ENCODE data around the gene TMCO4. TPM values are rescaled to one million over a fixed set of nuclear protein-coding genes. Genes with fewer than 3 reads are reported as not detected.

The TMCO4 gene
- polyA plus RNA-seq, 1 donor from 2014 or later: 21.7 TPM

- Mint-ChIP-seq H3K4me3 (no peak overlapping the region), H3K4me1 (peaks cover 1 to 5% (median 2%) of the 10 kb centered on the region in 3 donors), H3K27ac (no peak overlapping the region), H3K9me3 (peaks cover 0 to 1% (median 0%) of the 10 kb centered on the region in 3 donors), H3K36me3 (peaks cover 19% of the 10 kb centered on the region), H3K27me3 (no peaks in the 10 kb centered on the region)
These were observed 43.2 kb downstream of the TMCO4 start for GRCh38 chr1:19756480-19756879.

- peaks cover 1 to 3% (median 3%) of the 10 kb centered on the region in 3 donors for H3K9me3 Mint-ChIP-seq
- H3K4me1 Mint-ChIP-seq: peaks cover 1 to 4% (median 2%) of the 10 kb centered on the region in 3 donors
These were observed 45.2 kb downstream of the TMCO4 start for GRCh38 chr1:19754482-19754881.

GRCh38 chr1:19752083-19752696 is 47.5 kb downstream of the TMCO4 start:
- peaks cover 28% of the 10 kb centered on the region for H3K36me3 Mint-ChIP-seq
- no peak overlapping the region for H3K27ac Mint-ChIP-seq
- no peak overlapping the region for H3K4me3 Mint-ChIP-seq
- H3K9me3 Mint-ChIP-seq: peaks cover 0 to 3% (median 3%) of the 10 kb centered on the region in 3 donors
- H3K4me1 Mint-ChIP-seq: no peaks in the 10 kb centered on the region
- no peaks in the 10 kb centered on the region for H3K27me3 Mint-ChIP-seq

More at GRCh38 chr1:19754482-19754881, 45.2 kb downstream of the TMCO4 start:
- no peak overlapping the region for H3K4me3 Mint-ChIP-seq
- H3K36me3 Mint-ChIP-seq: peaks cover 29% of the 10 kb centered on the region
- no peak overlapping the region for H3K27ac Mint-ChIP-seq
- H3K27me3 Mint-ChIP-seq: no peaks in the 10 kb centered on the region

- peaks cover 0 to 3% (median 3%) of the 10 kb centered on the region in 3 donors for H3K9me3 Mint-ChIP-seq
- no peak overlapping the region for H3K27ac Mint-ChIP-seq
- peaks cover 28% of the 10 kb centered on the region for H3K36me3 Mint-ChIP-seq
- H3K4me1 Mint-ChIP-seq: no peaks in the 10 kb centered on the region
- no peak overlapping the region for H3K4me3 Mint-ChIP-seq
- no peaks in the 10 kb centered on the region for H3K27me3 Mint-ChIP-seq
These were observed 48.8 kb downstream of the TMCO4 start for GRCh38 chr1:19750882-19751276.

GRCh38 chr1:19750101-19750881 is 49.4 kb downstream of the TMCO4 start:
- H3K27ac Mint-ChIP-seq: peak overlapping the region in 1 of 3 donors; percentile 27
- no peak overlapping the region for H3K4me3 Mint-ChIP-seq
- H3K9me3 Mint-ChIP-seq: peaks cover 0 to 3% (median 3%) of the 10 kb centered on the region in 3 donors
- no peaks in the 10 kb centered on the region for H3K4me1 Mint-ChIP-seq
- peaks cover 26% of the 10 kb centered on the region for H3K36me3 Mint-ChIP-seq
- no peaks in the 10 kb centered on the region for H3K27me3 Mint-ChIP-seq

GRCh38 chr1:19749685-19750084 is 50.0 kb downstream of the TMCO4 start:
- Mint-ChIP-seq H3K4me3 (no peak overlapping the region), H3K36me3 (peaks cover 22% of the 10 kb centered on the region), H3K4me1 (no peaks in the 10 kb centered on the region), H3K9me3 (peaks cover 0 to 3% (median 3%) of the 10 kb centered on the region in 3 donors), H3K27ac (no peak overlapping the region), H3K27me3 (no peaks in the 10 kb centered on the region)

GRCh38 chr1:19747761-19748160 is 52.0 kb downstream of the TMCO4 start:
- Mint-ChIP-seq H3K27ac (peak overlapping the region in 1 of 3 donors; percentile 47), H3K27me3 (no peaks in the 10 kb centered on the region), H3K4me3 (no peak overlapping the region), H3K4me1 (no peaks in the 10 kb centered on the region), H3K9me3 (peaks cover 0 to 3% (median 3%) of the 10 kb centered on the region in 3 donors), H3K36me3 (peaks cover 31% of the 10 kb centered on the region)

GRCh38 chr1:19744886-19745285 is 54.8 kb downstream of the TMCO4 start:
- Mint-ChIP-seq H3K27ac (no peak overlapping the region), H3K27me3 (no peaks in the 10 kb centered on the region), H3K9me3 (no peaks in the 10 kb centered on the region), H3K4me3 (no peak overlapping the region), H3K4me1 (no peaks in the 10 kb centered on the region), H3K36me3 (peaks cover 15% of the 10 kb centered on the region)

GRCh38 chr1:19744335-19744743 is 55.4 kb downstream of the TMCO4 start:
- H3K27me3 Mint-ChIP-seq: no peaks in the 10 kb centered on the region
- H3K36me3 Mint-ChIP-seq: peaks cover 13% of the 10 kb centered on the region
- no peaks in the 10 kb centered on the region for H3K4me1 Mint-ChIP-seq
- no peak overlapping the region for H3K27ac Mint-ChIP-seq
- H3K9me3 Mint-ChIP-seq: peaks cover 0 to 1% (median 0%) of the 10 kb centered on the region in 3 donors
- no peak overlapping the region for H3K4me3 Mint-ChIP-seq

- Mint-ChIP-seq H3K4me3 (no peak overlapping the region), H3K9me3 (peaks cover 0 to 1% (median under 1%) of the 10 kb centered on the region in 3 donors), H3K36me3 (peaks cover 15% of the 10 kb centered on the region), H3K27ac (no peak overlapping the region), H3K27me3 (no peaks in the 10 kb centered on the region), H3K4me1 (no peaks in the 10 kb centered on the region)
These were observed 55.9 kb downstream of the TMCO4 start for GRCh38 chr1:19743793-19744192.

GRCh38 chr1:19743180-19743579 is 56.5 kb downstream of the TMCO4 start:
- H3K27me3 Mint-ChIP-seq: no peaks in the 10 kb centered on the region
- no peak overlapping the region for H3K4me3 Mint-ChIP-seq
- no peak overlapping the region for H3K27ac Mint-ChIP-seq
- no peaks in the 10 kb centered on the region for H3K4me1 Mint-ChIP-seq
- peaks cover 17% of the 10 kb centered on the region for H3K36me3 Mint-ChIP-seq
- peaks cover 0 to 2% (median 1%) of the 10 kb centered on the region in 3 donors for H3K9me3 Mint-ChIP-seq

GRCh38 chr1:19739628-19740027 is 60.1 kb downstream of the TMCO4 start:
- Mint-ChIP-seq H3K9me3 (peaks cover 0 to 2% (median 1%) of the 10 kb centered on the region in 3 donors), H3K4me1 (peaks cover 0 to 3% (median 0%) of the 10 kb centered on the region in 3 donors), H3K27me3 (no peaks in the 10 kb centered on the region), H3K4me3 (no peak overlapping the region), H3K36me3 (peaks cover 24% of the 10 kb centered on the region), H3K27ac (no peak overlapping the region)

- Mint-ChIP-seq H3K4me1 (peaks cover 0 to 3% (median 0%) of the 10 kb centered on the region in 3 donors), H3K27ac (no peak overlapping the region), H3K27me3 (no peaks in the 10 kb centered on the region), H3K36me3 (peaks cover 19% of the 10 kb centered on the region), H3K9me3 (peaks cover 0 to 2% (median 1%) of the 10 kb centered on the region in 3 donors), H3K4me3 (no peak overlapping the region)
These were observed 61.0 kb downstream of the TMCO4 start for GRCh38 chr1:19738669-19739068.

GRCh38 chr1:19738076-19738475 is 61.6 kb downstream of the TMCO4 start:
- Mint-ChIP-seq H3K4me3 (no peak overlapping the region), H3K27me3 (no peaks in the 10 kb centered on the region), H3K9me3 (peaks cover 0 to 2% (median 1%) of the 10 kb centered on the region in 3 donors), H3K4me1 (peaks cover 0 to 3% (median 0%) of the 10 kb centered on the region in 3 donors), H3K27ac (no peak overlapping the region), H3K36me3 (peaks cover 24% of the 10 kb centered on the region)

- Mint-ChIP-seq H3K9me3 (peaks cover 0 to 2% (median 1%) of the 10 kb centered on the region in 3 donors), H3K27me3 (no peaks in the 10 kb centered on the region), H3K36me3 (peaks cover 29% of the 10 kb centered on the region), H3K4me3 (no peak overlapping the region), H3K4me1 (peaks cover 0 to 3% (median 0%) of the 10 kb centered on the region in 3 donors), H3K27ac (no peak overlapping the region)
These were observed 62.5 kb downstream of the TMCO4 start for GRCh38 chr1:19737104-19737825.
